ENCODE results near the gene PLSCR2. TPM values are rescaled to one million over a fixed set of nuclear protein-coding genes. Genes with fewer than 3 reads are reported as not detected.

PLSCR2 gene
- total and polyA plus RNA-seq, 2 of the 8 experiments (the other 6 are each of a cell fraction or from before 2014, with no cell fraction given) = not detected

DNA sequence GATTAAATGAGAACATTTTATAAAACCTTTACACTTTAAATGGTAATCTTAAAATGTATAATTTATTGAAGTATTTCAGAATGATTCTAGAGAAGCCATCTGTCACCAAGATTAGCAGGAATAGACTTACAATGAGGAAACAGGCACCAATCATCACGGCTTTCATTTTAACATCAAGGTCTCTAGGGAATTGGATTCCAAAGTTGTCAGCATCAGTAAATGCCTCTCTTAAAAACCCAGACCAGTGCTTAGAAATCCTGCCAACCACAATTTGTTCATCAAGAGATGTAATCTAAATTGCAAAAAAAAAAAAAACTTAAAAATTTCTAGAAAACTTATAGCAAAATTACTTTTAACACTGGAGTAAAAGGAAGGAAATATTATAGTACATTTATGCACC is 20.3 kb downstream of the PLSCR2 start (continued):
- TF ChIP-seq SIN3A (conservative IDR thresholded peaks at IDR 0.05 in 1 of 2, IDR thresholded peaks at IDR 0.05 in 1 of 2; ENCODE audit: low read depth in 1 of 2, low read length in 2 of 2) (no peak), MAFK (IDR thresholded peaks at IDR 0.05; ENCODE audit: low read depth, low read length) (no peak), ATF3 (IDR thresholded peaks at IDR 0.05; ENCODE audit: insufficient read depth, low read depth, low read length) (no peak), USF2 (IDR thresholded peaks at IDR 0.05; ENCODE audit: low read length) (no peak)
